ENCODE data around the gene CHST14.
A peak's percentile ranks its signal among the peaks of the same experiment; 100 is the strongest.

The CHST14 gene

GRCh38 chr15:40463886-40464545, 6.8 kb upstream of the CHST14 start:
- no peak overlapping the region for H3K4me3 Mint-ChIP-seq
- no peaks in the 10 kb centered on the region for H3K9me3 Mint-ChIP-seq
- H3K27me3 Mint-ChIP-seq (ENCODE audit: low read depth), result no peaks in the 10 kb centered on the region
- TF ChIP-seq CTCF (IDR thresholded peaks at IDR 0.05; ENCODE audit: unreplicated experiment in 3 of 3), result no peak
- H3K4me1 Mint-ChIP-seq, result no peaks in the 10 kb centered on the region
- peaks cover 30% of the 10 kb centered on the region for H3K36me3 Mint-ChIP-seq (ENCODE audit: low read depth)
- H3K27ac Mint-ChIP-seq, result no peak overlapping the region

- H3K27me3 Mint-ChIP-seq (ENCODE audit: low read depth), result no peaks in the 10 kb centered on the region
- no peak for TF ChIP-seq CTCF (IDR thresholded peaks at IDR 0.05; ENCODE audit: unreplicated experiment in 3 of 3)
- H3K27ac Mint-ChIP-seq, result no peak overlapping the region
These were observed 6.1 kb upstream of the CHST14 start for GRCh38 chr15:40464595-40465185.

GRCh38 chr15:40465939-40466338, 4.8 kb upstream of the CHST14 start:
- Mint-ChIP-seq H3K4me1 (peaks cover 5% of the 10 kb centered on the region), H3K27me3 (ENCODE audit: low read depth) (no peaks in the 10 kb centered on the region), H3K27ac (no peak overlapping the region), H3K36me3 (ENCODE audit: low read depth) (peaks cover 30% of the 10 kb centered on the region), H3K4me3 (no peak overlapping the region), H3K9me3 (no peaks in the 10 kb centered on the region)
- no peak for TF ChIP-seq CTCF (IDR thresholded peaks at IDR 0.05; ENCODE audit: unreplicated experiment in 3 of 3)

More at GRCh38 chr15:40464595-40465185, 6.1 kb upstream of the CHST14 start:
- no peaks in the 10 kb centered on the region for H3K9me3 Mint-ChIP-seq
- no peak overlapping the region for H3K4me3 Mint-ChIP-seq
- peaks cover 2% of the 10 kb centered on the region for H3K4me1 Mint-ChIP-seq
- H3K36me3 Mint-ChIP-seq (ENCODE audit: low read depth), result peaks cover 30% of the 10 kb centered on the region

- H3K4me3 Mint-ChIP-seq, result no peak overlapping the region
- H3K36me3 Mint-ChIP-seq (ENCODE audit: low read depth), result peaks cover 30% of the 10 kb centered on the region
- H3K9me3 Mint-ChIP-seq, result no peaks in the 10 kb centered on the region
- H3K27ac Mint-ChIP-seq, result no peak overlapping the region
- TF ChIP-seq CTCF (IDR thresholded peaks at IDR 0.05; ENCODE audit: unreplicated experiment in 3 of 3), result no peak
- H3K4me1 Mint-ChIP-seq, result peaks cover 7% of the 10 kb centered on the region
- no peaks in the 10 kb centered on the region for H3K27me3 Mint-ChIP-seq (ENCODE audit: low read depth)
These were observed 4.1 kb upstream of the CHST14 start for GRCh38 chr15:40466426-40467260.

GRCh38 chr15:40467261-40467615, 3.5 kb upstream of the CHST14 start:
- no peak overlapping the region for H3K27ac Mint-ChIP-seq
- H3K9me3 Mint-ChIP-seq, result no peaks in the 10 kb centered on the region
- TF ChIP-seq CTCF (IDR thresholded peaks at IDR 0.05; ENCODE audit: unreplicated experiment in 3 of 3), result no peak

More at GRCh38 chr15:40467261-40467615, 3.5 kb upstream of the CHST14 start:
- H3K36me3 Mint-ChIP-seq (ENCODE audit: low read depth), result peaks cover 30% of the 10 kb centered on the region
- H3K4me3 Mint-ChIP-seq, result peak overlapping the region in 1 of 3 experiments; percentile 34
- H3K27me3 Mint-ChIP-seq (ENCODE audit: low read depth), result no peaks in the 10 kb centered on the region
- H3K4me1 Mint-ChIP-seq, result peaks cover 11% of the 10 kb centered on the region

Data from nephron (organoid).